Measurements from ENCODE around the gene SMYD3.
A peak's percentile ranks its signal among the peaks of the same experiment; 100 is the strongest.

Gene SMYD3

GRCh38 chr1:245772325-245772724, 734.8 kb downstream of the SMYD3 start:
- H3K4me3 ChIP-seq (ENCODE audit: low read depth, low read length), result no peak overlapping the region
- DNase-seq (ENCODE audit: low read depth), result no peak
- TF ChIP-seq CTCF (conservative IDR thresholded peaks at IDR 0.05; ENCODE audit: low read depth, low read length), result no peak

GRCh38 chr1:245771511-245772281, 735.4 kb downstream of the SMYD3 start:
- TF ChIP-seq CTCF (conservative IDR thresholded peaks at IDR 0.05; ENCODE audit: low read depth, low read length), result no peak
- H3K4me3 ChIP-seq (ENCODE audit: low read depth, low read length), result no peak overlapping the region
- DNase-seq (ENCODE audit: low read depth), result peak; percentile 97

GRCh38 chr1:245770156-245770555, 736.9 kb downstream of the SMYD3 start:
- TF ChIP-seq CTCF (conservative IDR thresholded peaks at IDR 0.05; ENCODE audit: low read depth, low read length), result no peak
- no peak for DNase-seq (ENCODE audit: low read depth)

GRCh38 chr1:245768596-245768995, 738.5 kb downstream of the SMYD3 start:
- H3K4me3 ChIP-seq (ENCODE audit: low read depth, low read length), result no peak overlapping the region
- no peak for TF ChIP-seq CTCF (conservative IDR thresholded peaks at IDR 0.05; ENCODE audit: low read depth, low read length)
- no peak for DNase-seq (ENCODE audit: low read depth)

More at GRCh38 chr1:245770156-245770555, 736.9 kb downstream of the SMYD3 start:
- H3K4me3 ChIP-seq (ENCODE audit: low read depth, low read length), result no peak overlapping the region

- DNase-seq (ENCODE audit: low read depth), result peak; percentile 68
- no peak overlapping the region for H3K4me3 ChIP-seq (ENCODE audit: low read depth, low read length)
- TF ChIP-seq CTCF (conservative IDR thresholded peaks at IDR 0.05; ENCODE audit: low read depth, low read length), result no peak
Measured at GRCh38 chr1:245765230-245766000, 741.7 kb downstream of the SMYD3 start.

GRCh38 chr1:245763873-245764331, 743.2 kb downstream of the SMYD3 start:
- H3K4me3 ChIP-seq (ENCODE audit: low read depth, low read length), result no peak overlapping the region
- DNase-seq (ENCODE audit: low read depth), result no peak
- TF ChIP-seq CTCF (conservative IDR thresholded peaks at IDR 0.05; ENCODE audit: low read depth, low read length), result no peak
